Stimulated activated CD8-positive, alpha-beta memory T cell treated with anti-CD3 and anti-CD28 coated beads, Interleukin-12 subunit alpha, Interleukin-12 subunit beta, amount 100 ng/mL, for 1 hour (primary cell): Measurements from ENCODE around the gene PSMC3.
A peak's percentile ranks its signal among the peaks of the same experiment; 100 is the strongest.

Experiments used
- DNase-seq: peaks from one replicate; pipeline ENCODE4 v3.0.0-alpha.2; 2020; ENCODE audit warnings: low read depth

Gene PSMC3

DNA sequence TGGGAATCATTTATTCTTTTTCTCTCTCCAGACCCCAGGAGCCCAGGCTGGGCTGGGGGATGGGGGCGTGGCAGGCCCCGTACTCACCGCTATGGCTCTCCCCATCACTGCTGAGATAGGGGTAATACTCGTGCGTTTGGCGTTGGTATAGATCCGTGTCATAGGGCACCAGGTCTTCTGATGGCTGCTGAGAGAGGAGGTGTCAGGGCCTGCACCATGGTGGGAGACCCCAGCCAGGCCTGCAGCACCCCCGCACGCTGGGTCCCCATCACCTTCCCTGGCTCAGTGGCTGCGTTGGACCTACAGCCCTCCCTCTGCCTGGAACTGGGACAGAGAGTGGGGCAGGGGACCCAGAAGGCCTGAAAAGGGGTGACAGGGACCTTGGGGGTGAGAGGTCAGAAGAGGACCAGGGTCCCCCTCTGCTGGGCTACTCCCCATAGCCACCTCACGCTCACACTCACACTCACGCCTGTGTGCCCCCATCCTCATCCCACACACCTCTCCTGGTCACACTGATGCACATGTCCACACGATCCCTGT is 50.6 kb downstream of the PSMC3 start:
- no peak for DNase-seq

DNA sequence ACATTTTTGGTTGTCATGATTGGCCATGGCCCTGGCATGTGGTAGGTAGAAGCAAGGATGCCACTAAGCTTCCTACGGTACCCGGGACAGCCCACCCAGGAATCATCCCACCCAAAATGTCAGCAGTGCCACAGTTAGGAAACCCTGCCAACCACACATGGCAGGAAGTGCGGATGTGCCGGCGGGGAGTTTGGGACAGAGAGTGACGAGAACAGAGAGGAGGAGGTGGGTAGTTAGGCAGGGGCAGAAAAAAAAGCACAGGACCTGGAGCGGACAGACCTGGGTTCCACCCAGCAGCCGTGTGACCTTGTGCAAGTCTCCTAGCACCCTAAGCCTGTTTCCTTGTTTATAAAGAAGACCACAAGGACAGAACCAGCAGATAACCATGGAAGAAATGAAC is 51.2 kb downstream of the PSMC3 start:
- no peak for DNase-seq

DNA sequence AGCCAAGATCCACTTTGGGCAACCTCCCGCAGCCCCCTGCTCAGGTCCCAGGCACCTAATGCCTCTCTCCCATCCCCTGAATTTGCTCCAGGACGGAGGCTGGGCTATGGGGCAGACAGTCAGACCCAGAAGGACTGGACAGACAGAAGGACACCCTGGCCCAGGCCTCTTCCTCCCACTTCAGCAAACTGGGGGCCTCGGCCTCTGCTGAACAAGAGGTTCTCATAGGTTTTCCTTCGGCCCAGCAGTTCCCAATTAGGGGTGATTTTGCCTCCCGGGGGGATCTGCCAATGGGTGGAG is 51.6 kb downstream of the PSMC3 start:
- no peak for DNase-seq

GRCh38 chr11:47373876-47374719 is 52.1 kb downstream of the PSMC3 start:
- peak; percentile 80 for DNase-seq

DNA sequence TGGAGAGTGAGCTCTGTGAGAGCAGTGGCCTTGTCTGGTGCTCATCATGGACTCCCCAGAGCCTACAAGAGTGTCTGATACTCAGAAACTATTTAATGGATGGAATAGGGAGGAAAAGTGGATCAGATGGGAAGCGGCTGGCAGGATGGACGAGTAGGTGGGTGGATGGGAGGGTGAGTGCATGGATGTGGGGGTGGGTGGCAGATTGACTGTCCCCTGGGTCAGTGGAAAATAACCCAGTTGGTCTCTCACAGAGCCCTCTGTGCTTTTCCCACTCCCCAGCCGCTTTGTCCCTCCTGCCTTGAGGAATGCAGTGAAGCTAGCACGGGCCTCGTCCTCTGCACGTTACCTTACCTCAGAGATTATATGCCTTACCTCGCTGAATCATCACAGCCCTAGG is 53.8 kb downstream of the PSMC3 start:
- DNase-seq: no peak

GRCh38 chr11:47369676-47370075 is 56.6 kb downstream of the PSMC3 start:
- DNase-seq: no peak
